Mesothelial cell of epicardium (in vitro differentiated cells): Measurements from ENCODE around the gene BNIP1. TPM values are rescaled to one million over a fixed set of nuclear protein-coding genes. Genes with fewer than 3 reads are reported as not detected.

Source experiments
- DNase-seq, 2 experiments: peaks; one replicate each; pipeline ENCODE4 v3.0.0; 2021; ENCODE audit warnings: low spot score in 2 of 2; ENCODE audit not compliant: unreplicated experiment in 2 of 2
- H3K27ac Mint-ChIP-seq: 2 replicates; pipeline ENCODE4 v1.8.0; 2021; ENCODE audit warnings: mixed read lengths
- H3K27me3 Mint-ChIP-seq: 2 replicates; pipeline ENCODE4 v1.8.0; 2021; ENCODE audit warnings: low read depth, mixed read lengths
- H3K36me3 Mint-ChIP-seq: 2 replicates; pipeline ENCODE4 v1.8.0; 2021; ENCODE audit warnings: mixed read lengths
- H3K4me1 Mint-ChIP-seq: 2 replicates; pipeline ENCODE4 v1.8.0; 2021; ENCODE audit warnings: mixed read lengths
- H3K4me3 Mint-ChIP-seq: 2 replicates; pipeline ENCODE4 v1.8.0; 2021; ENCODE audit warnings: mild to moderate bottlenecking, moderate library complexity, mixed read lengths
- H3K9me3 Mint-ChIP-seq: 2 replicates; pipeline ENCODE4 v1.8.0; 2021; ENCODE audit warnings: mixed read lengths
- CTCF ChIP-seq: fragments of 200-600 bp; sonication (generic); IDR thresholded peaks from one replicate; pipeline ENCODE4 v1.5.0; 2021; ENCODE audit warnings: antibody characterized with exemption; ENCODE audit not compliant: unreplicated experiment
- total RNA-seq: library from RNA; stranded (reverse); gene quantifications from 3 replicates; pipeline ENCODE4 v1.2.1, GENCODE V29; 2021

Gene BNIP1
- total RNA-seq, 1 donor from 2014 or later = 12.2 TPM

DNA sequence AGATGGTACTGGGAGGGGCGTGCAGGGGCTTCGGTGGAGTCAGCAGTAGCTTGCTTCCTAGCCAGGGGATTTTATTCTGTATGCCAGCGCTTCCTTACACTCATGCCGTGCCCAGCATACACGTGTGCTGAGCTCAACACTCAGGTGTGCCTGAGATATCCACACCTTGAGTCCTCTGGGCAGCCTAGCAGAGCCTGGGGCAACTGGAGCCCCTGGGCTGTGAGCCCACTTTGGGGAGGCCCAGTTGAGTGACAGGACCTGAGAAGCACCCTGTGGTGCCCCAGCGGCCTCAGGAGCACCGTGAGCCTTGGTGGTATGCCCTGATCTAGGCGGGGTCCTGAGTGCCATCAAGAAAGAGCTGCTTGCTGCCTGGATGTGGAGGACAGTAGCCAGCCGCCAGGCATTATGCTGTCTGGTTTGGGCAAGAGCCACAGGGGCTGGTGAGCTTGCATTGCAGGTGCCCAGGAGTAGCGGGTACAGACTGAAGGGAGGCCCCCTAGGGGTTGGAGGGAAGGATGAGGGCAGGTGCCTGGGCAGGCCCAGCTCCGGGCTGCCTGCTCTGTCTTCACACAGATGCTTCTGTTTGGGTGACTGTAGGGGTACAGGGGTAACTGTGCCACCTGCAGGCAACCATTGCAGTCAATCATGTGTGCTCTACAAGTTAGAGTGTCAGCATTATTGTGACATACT is 42.9 kb downstream of the BNIP1 start:
- no peak for TF ChIP-seq CTCF
- Mint-ChIP-seq H3K4me3 (no peak overlapping the region), H3K27me3 (peaks cover 23% of the 10 kb centered on the region), H3K27ac (no peak overlapping the region), H3K36me3 (no peaks in the 10 kb centered on the region), H3K9me3 (no peaks in the 10 kb centered on the region), H3K4me1 (no peaks in the 10 kb centered on the region)
- DNase-seq = no peak

GRCh38 chr5:173188280-173188679 is 43.9 kb downstream of the BNIP1 start:
- Mint-ChIP-seq H3K27ac (no peak overlapping the region), H3K4me3 (no peak overlapping the region), H3K9me3 (no peaks in the 10 kb centered on the region), H3K27me3 (peaks cover 30% of the 10 kb centered on the region), H3K36me3 (no peaks in the 10 kb centered on the region), H3K4me1 (no peaks in the 10 kb centered on the region)
- no peak for DNase-seq
- no peak for TF ChIP-seq CTCF

GRCh38 chr5:173191015-173191414 is 46.7 kb downstream of the BNIP1 start:
- Mint-ChIP-seq H3K9me3 (no peaks in the 10 kb centered on the region), H3K27me3 (peaks cover 44% of the 10 kb centered on the region), H3K36me3 (no peaks in the 10 kb centered on the region), H3K4me1 (no peaks in the 10 kb centered on the region), H3K27ac (no peak overlapping the region), H3K4me3 (no peak overlapping the region)
- TF ChIP-seq CTCF = no peak
- DNase-seq = no peak

DNA sequence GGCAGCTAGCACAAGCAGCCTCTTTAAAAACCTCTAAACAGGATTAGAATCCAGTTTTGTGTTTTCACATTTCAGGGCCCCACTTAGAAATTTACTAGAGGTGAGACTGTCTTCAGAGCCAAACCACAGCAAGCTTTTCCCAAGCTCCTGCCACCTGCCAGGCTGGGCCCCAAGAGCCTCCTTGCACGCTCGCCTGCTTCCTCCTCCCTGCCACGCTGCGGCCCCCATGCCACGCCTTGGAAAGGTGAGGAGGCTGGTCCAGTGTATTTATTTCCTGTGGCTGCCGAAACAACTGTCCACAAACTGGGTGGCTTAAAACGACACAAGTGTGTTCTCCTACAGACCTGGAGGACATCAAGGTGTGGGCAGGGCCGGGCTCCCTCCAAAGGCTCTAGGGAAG is 47.2 kb downstream of the BNIP1 start:
- Mint-ChIP-seq H3K36me3 (no peaks in the 10 kb centered on the region), H3K27me3 (peaks cover 49% of the 10 kb centered on the region), H3K9me3 (no peaks in the 10 kb centered on the region), H3K4me1 (no peaks in the 10 kb centered on the region), H3K27ac (no peak overlapping the region), H3K4me3 (no peak overlapping the region)
- no peak for TF ChIP-seq CTCF
- DNase-seq = no peak

GRCh38 chr5:173192561-173192960 is 48.2 kb downstream of the BNIP1 start:
- no peak for TF ChIP-seq CTCF
- H3K27ac Mint-ChIP-seq = no peak overlapping the region
- H3K4me3 Mint-ChIP-seq = no peak overlapping the region
- H3K4me1 Mint-ChIP-seq = no peaks in the 10 kb centered on the region
- no peaks in the 10 kb centered on the region for H3K36me3 Mint-ChIP-seq
- DNase-seq = no peak
- H3K27me3 Mint-ChIP-seq = peaks cover 53% of the 10 kb centered on the region
- H3K9me3 Mint-ChIP-seq = no peaks in the 10 kb centered on the region
